HL-60/S4 treated with phorbol 12-myristate 13-acetate at 8.2 ng/mL for 4 days and 3 days (cell line): ENCODE data around the gene TMEM30A.

Experiments used
- in situ Hi-C: fragments of 300-500 bp; cut with MboI; formaldehyde crosslinking; loops from 2 replicates; pipeline ENCODE4 v1.15.0; 2022; ENCODE audit warnings: low sequenced_read_pairs

Gene TMEM30A

GRCh38 chr6:75292555-75292954 is 8.0 kb upstream of the TMEM30A start:
- in situ Hi-C loops: no loop called here

GRCh38 chr6:75291744-75292143 is 7.2 kb upstream of the TMEM30A start:
- in situ Hi-C loops: no loop called here

- in situ Hi-C loops: no loop called here
These were observed 6.7 kb upstream of the TMEM30A start for GRCh38 chr6:75291331-75291730.

GRCh38 chr6:75290136-75290945 is 5.7 kb upstream of the TMEM30A start:
- in situ Hi-C loops: no loop called here

- in situ Hi-C loops: no loop called here
These were observed 3.4 kb upstream of the TMEM30A start for GRCh38 chr6:75288023-75288422.

GRCh38 chr6:75287424-75287823 is 2.8 kb upstream of the TMEM30A start:
- in situ Hi-C loops: no loop called here

- in situ Hi-C loops: no loop called here
These were observed 2.4 kb upstream of the TMEM30A start for GRCh38 chr6:75286955-75287354.

- in situ Hi-C loops: no loop called here
These were observed 669 bp upstream of the TMEM30A start for GRCh38 chr6:75285283-75285639.

GRCh38 chr6:75283907-75284631 is 523 bp downstream of the TMEM30A start:
- in situ Hi-C loops: no loop called here

- in situ Hi-C loops: no loop called here
These were observed 1.9 kb downstream of the TMEM30A start for GRCh38 chr6:75282706-75283105.

GRCh38 chr6:75281653-75282052 is 2.9 kb downstream of the TMEM30A start:
- in situ Hi-C loops: no loop called here

GRCh38 chr6:75280131-75280855 is 4.3 kb downstream of the TMEM30A start:
- in situ Hi-C loops: no loop called here

- in situ Hi-C loops: no loop called here
These were observed 5.2 kb downstream of the TMEM30A start for GRCh38 chr6:75279418-75279817.

GRCh38 chr6:75278474-75279077 is 6.0 kb downstream of the TMEM30A start:
- in situ Hi-C loops: no loop called here

- in situ Hi-C loops: no loop called here
These were observed 9.5 kb downstream of the TMEM30A start for GRCh38 chr6:75275067-75275466.

GRCh38 chr6:75273009-75273408 is 11.6 kb downstream of the TMEM30A start:
- in situ Hi-C loops: no loop called here

GRCh38 chr6:75272145-75272840 is 12.3 kb downstream of the TMEM30A start:
- in situ Hi-C loops: no loop called here

GRCh38 chr6:75268988-75269354 is 15.6 kb downstream of the TMEM30A start:
- in situ Hi-C loops: no loop called here

- in situ Hi-C loops: no loop called here
These were observed 16.2 kb downstream of the TMEM30A start for GRCh38 chr6:75268121-75268987.

- in situ Hi-C loops: no loop called here
These were observed 17.1 kb downstream of the TMEM30A start for GRCh38 chr6:75267461-75267860.
